ENCODE data around the gene PPP1R9B. TPM values are rescaled to one million over a fixed set of nuclear protein-coding genes. Genes with fewer than 3 reads are reported as not detected.

The PPP1R9B gene
- total RNA-seq, 4 donors from 2014 or later, result 9.2 to 65.3 (median 20.6) TPM

DNA sequence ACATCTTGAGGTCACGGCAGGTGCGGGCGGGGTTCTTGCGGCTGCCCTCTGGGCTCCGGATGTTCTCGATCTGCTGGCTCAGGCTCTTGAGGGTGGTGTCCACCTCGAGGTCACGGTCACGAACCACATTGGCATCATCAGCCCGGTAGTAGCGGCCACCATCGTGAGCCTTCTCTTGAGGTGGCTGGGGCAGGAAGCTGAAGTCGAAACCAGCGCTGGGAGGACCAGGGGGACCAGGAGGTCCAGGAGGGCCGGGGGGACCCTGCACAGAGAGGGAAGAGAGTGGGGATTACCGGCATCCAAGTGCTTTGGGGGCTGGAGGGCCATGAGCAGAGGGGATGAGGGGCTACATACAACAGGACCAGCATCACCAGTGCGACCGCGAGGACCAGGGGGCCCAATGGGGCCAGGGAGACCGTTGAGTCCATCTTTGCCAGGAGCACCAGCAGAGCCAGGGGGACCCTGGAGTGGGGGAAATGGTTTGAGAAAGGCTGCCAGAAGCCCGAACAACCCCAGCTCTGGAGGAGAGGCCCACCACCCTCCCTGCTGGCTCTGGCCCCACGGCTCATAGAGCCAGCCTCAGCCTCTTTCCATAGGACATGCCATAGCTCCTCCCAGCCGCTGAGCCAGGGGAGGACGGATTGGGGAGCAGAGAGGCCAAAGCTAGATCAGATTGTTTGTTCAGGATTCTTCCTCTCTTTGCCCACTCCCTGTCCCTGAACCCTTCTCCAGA, 36.4 kb upstream of the PPP1R9B start:
- Histone ChIP-seq H3K4me3 (no peak overlapping the region), H3K4me1 (peaks cover 0 to 15% of the 10 kb centered on the region in 2 donors), H3K36me3 (no peaks in the 10 kb centered on the region), H3K27me3 (no peaks in the 10 kb centered on the region), H3K9me3 (no peaks in the 10 kb centered on the region), H3K27ac (peak overlapping the region; percentile 82 to 96)
- no peak for DNase-seq
- TF ChIP-seq POLR2A (IDR thresholded peaks at IDR 0.05), result no peak
- TF ChIP-seq, protein P1, sequence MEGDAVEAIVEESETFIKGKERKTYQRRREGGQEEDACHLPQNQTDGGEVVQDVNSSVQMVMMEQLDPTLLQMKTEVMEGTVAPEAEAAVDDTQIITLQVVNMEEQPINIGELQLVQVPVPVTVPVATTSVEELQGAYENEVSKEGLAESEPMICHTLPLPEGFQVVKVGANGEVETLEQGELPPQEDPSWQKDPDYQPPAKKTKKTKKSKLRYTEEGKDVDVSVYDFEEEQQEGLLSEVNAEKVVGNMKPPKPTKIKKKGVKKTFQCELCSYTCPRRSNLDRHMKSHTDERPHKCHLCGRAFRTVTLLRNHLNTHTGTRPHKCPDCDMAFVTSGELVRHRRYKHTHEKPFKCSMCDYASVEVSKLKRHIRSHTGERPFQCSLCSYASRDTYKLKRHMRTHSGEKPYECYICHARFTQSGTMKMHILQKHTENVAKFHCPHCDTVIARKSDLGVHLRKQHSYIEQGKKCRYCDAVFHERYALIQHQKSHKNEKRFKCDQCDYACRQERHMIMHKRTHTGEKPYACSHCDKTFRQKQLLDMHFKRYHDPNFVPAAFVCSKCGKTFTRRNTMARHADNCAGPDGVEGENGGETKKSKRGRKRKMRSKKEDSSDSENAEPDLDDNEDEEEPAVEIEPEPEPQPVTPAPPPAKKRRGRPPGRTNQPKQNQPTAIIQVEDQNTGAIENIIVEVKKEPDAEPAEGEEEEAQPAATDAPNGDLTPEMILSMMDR (IDR thresholded peaks at IDR 0.05), result no peak
- intact Hi-C loops (cut with DNase I; ENCODE audit: low total_unique reads), result no loop called here

DNA sequence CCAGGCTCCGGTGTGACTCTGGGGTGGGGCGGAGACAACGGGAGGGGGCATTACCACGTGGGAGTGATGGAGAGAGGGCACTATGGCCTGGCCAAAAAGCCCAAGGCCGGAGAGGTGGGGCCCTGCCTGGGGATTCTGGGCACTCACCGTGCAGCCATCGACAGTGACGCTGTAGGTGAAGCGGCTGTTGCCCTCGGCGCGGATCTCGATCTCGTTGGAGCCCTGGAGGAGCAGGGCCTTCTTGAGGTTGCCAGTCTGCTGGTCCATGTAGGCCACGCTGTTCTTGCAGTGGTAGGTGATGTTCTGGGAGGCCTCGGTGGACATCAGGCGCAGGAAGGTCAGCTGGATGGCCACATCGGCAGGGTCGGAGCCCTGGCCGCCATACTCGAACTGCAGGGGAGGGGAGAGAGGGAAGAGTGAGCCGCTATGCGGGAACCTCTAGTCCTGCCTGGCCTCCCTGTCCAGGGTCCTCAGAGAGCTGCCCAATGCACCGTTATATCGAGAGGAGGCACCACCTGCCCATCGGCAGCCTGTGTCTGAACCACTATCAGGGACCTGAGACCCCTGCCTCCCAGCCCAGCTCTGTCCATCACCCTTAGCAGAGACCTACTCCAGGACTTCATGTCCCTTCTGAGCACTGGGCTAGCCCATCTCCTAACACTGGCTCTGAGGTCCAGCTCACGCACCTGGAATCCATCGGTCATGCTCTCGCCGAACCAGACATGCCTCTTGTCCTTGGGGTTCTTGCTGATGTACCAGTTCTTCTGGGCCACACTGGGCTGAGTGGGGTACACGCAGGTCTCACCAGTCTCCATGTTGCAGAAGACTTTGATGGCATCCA, 35.4 kb upstream of the PPP1R9B start:
- H3K36me3 ChIP-seq, result no peaks in the 10 kb centered on the region
- no peaks in the 10 kb centered on the region for H3K27me3 ChIP-seq
- no peak overlapping the region for H3K4me3 ChIP-seq
- H3K4me1 ChIP-seq, result peaks cover 0 to 15% of the 10 kb centered on the region in 2 donors
- DNase-seq, result no peak
- intact Hi-C loops (cut with DNase I; ENCODE audit: low total_unique reads), result no loop called here
- H3K9me3 ChIP-seq, result no peaks in the 10 kb centered on the region
- TF ChIP-seq, protein P1 (IDR thresholded peaks at IDR 0.05), result no peak
- no peak for TF ChIP-seq POLR2A (IDR thresholded peaks at IDR 0.05)
- H3K27ac ChIP-seq, result peak overlapping the region; percentile 82 to 96

DNA sequence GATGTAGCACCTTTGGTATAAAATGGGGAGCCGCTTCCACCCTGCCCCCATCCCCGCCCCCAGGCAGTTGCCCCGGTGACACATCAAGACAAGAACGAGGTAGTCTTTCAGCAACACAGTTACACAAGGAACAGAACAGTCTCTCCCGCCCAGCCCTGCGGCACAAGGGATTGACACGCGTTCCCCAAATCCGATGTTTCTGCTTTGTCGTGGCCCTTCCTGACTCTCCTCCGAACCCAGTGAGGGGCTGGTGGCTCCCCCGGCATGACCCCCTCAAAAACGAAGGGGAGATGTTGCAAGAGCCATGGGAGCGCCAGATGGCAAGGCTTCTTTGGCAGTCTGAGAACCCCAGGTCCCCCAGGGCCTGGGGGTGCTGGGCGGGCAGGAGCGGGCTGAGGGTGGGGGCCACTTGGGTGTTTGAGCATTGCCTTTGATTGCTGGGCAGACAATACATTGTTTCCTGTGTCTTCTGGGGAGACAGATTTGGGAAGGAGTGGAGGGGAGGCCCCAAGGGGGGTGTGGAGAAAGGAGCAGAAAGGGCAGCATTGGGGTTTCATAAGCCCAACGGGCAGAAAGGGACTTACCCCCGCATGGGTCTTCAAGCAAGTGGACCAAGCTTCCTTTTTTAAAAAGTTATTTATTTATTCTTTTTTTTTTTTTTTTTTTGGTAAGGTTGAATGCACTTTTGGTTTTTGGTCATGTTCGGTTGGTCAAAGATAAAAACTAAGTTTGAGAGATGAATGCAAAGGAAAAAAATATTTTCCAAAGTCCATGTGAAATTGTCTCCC, 34.3 kb upstream of the PPP1R9B start:
- Histone ChIP-seq H3K27me3 (no peaks in the 10 kb centered on the region), H3K9me3 (no peaks in the 10 kb centered on the region), H3K4me3 (no peak overlapping the region), H3K4me1 (peaks cover 0 to 13% of the 10 kb centered on the region in 2 donors), H3K27ac (peak overlapping the region; percentile 82 to 96), H3K36me3 (no peaks in the 10 kb centered on the region)
- intact Hi-C loops (cut with DNase I; ENCODE audit: low total_unique reads), result no loop called here
- DNase-seq, result peak; percentile 70 to 78
- TF ChIP-seq, protein P1 (IDR thresholded peaks at IDR 0.05), result no peak
- TF ChIP-seq POLR2A (IDR thresholded peaks at IDR 0.05), result no peak

DNA sequence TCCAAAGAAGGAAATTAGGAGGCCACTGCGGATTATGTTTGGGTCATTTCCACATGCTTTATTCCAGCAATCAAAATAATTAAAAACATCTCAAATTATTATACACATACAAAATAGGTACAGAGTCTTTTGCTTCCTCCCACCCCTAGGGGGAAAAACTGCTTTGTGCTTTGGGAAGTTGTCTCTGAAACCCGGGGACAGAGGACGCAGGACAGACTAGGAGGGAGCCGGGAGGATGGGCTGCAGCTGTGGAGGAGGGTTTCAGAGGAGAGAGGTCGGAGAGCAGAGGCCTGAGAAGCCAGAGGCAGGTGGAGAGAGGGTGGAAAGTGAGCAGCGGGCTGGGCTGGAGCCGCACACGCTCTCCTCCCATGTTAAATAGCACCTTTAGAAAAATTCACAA, 33.6 kb upstream of the PPP1R9B start:
- Histone ChIP-seq H3K27me3 (no peaks in the 10 kb centered on the region), H3K9me3 (no peaks in the 10 kb centered on the region), H3K27ac (peak overlapping the region; percentile 82 to 96), H3K36me3 (no peaks in the 10 kb centered on the region), H3K4me1 (peaks cover 0 to 5% of the 10 kb centered on the region in 2 donors), H3K4me3 (no peak overlapping the region)
- no peak for DNase-seq
- no peak for TF ChIP-seq POLR2A (IDR thresholded peaks at IDR 0.05)
- TF ChIP-seq, protein P1 (IDR thresholded peaks at IDR 0.05), result no peak
- intact Hi-C loops (cut with DNase I; ENCODE audit: low total_unique reads), result no loop called here

All from uterus (tissue), 4 donors.